ENCODE measurements around the gene CYLD.

CYLD gene

GRCh38 chr16:50845296-50845695, 103.4 kb downstream of the CYLD start:
- DNase-seq (ENCODE audit: low read depth): no peak

- no peak for DNase-seq (ENCODE audit: low read depth)
These were observed 104.6 kb downstream of the CYLD start for GRCh38 chr16:50846511-50846910.

- DNase-seq (ENCODE audit: low read depth): no peak
These were observed 105.3 kb downstream of the CYLD start for GRCh38 chr16:50847166-50847565.

- no peak for DNase-seq (ENCODE audit: low read depth)
These were observed 107.0 kb downstream of the CYLD start for GRCh38 chr16:50848755-50849514.

All from GM04503 (cell line).